HG02798 (cell line): ENCODE measurements around the gene RANBP6.
A peak's percentile ranks its signal among the peaks of the same experiment; 100 is the strongest.

Source experiments
- ATAC-seq: cut with Tn5 transposase; IDR thresholded peaks from one replicate; pipeline ENCODE4 v1.9.1; 2021; ENCODE audit warnings: mild to moderate bottlenecking; ENCODE audit not compliant: unreplicated experiment, poor library complexity

Gene RANBP6

GRCh38 chr9:6007770-6008168 is 7.7 kb downstream of the RANBP6 start:
- peak; percentile 58 for ATAC-seq

GRCh38 chr9:6007058-6007769 is 8.2 kb downstream of the RANBP6 start:
- ATAC-seq, result peak; percentile 72

DNA sequence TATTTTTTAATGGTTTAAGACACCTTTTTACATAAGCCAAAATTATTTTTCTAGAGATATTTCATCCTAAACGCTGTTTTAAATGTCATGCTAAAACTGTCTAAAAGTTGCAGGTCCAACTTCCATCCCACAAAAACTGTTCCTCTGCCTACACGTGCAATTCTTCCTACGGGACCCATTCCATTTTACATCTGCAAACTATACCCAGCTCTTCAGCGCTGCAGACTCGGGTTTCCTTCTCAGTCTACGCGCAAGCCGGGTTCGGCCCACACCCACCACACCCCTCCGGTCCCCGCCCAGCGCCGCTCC is 8.7 kb downstream of the RANBP6 start:
- no peak for ATAC-seq

DNA sequence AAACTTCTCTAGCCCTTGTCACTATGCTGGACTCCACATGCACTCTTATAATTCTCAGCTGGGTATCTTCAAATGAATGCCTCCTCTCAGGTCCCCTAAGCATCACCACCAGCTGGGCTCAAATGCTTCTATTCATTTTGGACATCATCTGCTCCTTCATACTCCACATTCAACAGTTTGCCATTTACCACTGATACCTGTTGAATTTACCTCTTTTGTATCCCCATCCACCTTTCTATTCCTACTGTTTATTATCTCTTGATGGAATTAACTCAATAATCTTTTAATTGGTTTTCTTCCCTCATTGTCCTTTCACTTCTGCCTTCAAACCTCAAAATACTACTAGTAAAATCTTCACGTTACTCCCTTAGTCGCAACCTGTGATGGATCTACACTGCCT is 14.5 kb downstream of the RANBP6 start:
- no peak for ATAC-seq

DNA sequence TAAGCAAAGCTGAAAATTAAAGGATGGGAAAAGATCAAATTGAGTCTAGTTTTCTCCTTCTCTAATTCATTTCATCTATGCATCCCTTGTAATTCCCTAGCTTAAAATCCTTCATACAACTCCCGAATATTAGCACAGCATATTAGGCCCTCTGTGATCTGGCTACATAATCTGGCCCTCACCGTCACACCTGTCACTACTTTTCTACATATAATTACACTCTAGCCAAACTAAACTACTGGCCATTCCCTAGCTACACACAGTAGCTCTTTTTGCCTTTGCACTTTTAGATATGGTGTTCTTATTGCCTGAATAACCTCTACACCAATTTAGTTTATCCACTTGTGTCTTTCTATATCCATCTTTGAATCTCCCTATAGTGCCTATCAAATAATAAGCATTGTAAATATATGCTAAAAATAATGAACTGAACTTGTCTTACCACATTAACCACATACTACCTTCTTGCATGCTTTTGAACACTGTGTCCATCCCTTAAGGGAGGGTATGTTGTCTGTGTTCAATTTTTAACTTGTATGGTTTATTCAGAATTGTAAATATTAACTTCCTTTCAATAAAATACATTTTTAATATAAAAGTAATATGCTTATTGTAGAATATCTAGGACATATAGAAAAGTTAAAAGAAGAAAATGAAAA is 15.9 kb downstream of the RANBP6 start:
- no peak for ATAC-seq

DNA sequence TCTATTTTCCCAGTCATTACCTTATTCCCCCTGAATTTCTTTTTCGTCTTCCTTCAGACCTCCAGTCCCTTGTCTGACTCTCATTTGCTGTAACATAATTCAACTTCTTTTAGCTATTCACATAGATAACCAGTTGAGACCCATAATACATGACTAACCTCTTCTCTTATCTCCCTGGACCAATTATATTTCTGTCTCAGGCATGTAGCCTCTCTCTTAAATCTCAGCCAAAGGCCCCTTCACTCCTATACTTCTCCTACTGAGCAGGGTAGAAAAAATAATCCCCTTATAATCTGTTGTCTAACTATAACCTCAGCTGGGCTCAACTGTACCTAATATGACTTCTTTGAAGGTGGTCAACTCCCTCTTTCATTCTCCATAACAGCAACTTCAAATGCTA is 20.9 kb downstream of the RANBP6 start:
- no peak for ATAC-seq

DNA sequence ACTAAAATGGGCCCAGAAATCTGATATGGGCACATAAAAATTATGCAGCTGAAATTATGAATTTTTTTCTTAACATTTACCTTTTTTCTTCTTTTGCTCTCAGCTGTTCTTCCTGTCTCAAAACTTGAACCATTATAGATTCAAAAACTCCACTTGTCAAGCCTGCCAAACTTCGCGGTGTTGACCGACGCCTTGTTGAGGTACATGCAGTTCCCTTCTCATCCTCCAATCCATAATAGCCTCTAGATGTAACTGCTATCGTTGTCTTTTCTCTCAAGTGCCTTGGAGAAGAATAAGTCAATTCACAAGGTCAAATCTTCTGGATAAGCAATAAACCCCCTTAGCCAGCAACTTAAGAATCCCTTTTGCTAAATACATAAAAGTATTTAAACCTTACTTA is 27.2 kb downstream of the RANBP6 start:
- ATAC-seq, result no peak

DNA sequence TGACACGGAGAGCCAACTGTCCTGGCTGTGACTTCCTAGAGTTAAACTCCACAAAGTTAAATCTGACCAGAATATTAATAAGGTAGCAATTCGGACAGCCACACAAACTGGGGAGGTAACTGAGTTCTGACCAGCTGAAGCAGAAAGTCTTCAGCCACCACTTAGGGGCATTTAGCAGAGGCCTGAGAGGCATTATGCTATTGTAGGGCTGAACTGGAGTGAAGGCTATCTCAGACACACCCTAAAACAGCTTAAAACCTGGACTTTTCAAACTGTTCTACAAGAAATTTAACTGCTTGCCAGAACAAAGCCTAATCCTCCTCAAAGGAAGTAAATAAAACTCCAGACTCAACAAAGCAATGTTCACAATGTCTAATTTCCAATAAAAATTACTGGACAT is 32.4 kb downstream of the RANBP6 start:
- ATAC-seq, result no peak

DNA sequence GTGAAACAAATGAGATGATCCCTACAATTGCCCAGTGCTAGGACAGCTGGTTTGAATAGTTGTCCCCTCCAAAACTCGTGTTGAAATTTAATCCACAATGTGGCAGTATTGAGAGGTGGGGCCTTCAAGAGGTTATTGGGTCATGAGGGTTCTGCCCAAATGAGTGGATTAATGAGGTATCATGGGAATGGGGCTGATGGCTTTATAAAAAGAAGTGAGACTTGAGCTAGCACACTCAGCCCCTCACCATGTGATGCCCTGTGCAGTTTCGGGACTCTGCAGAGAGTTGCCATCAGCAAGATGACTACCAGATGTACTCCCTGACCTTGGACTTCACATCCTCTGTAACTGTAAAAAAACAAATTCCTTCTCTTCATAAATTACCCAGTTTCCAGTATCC is 33.1 kb downstream of the RANBP6 start:
- ATAC-seq, result no peak

DNA sequence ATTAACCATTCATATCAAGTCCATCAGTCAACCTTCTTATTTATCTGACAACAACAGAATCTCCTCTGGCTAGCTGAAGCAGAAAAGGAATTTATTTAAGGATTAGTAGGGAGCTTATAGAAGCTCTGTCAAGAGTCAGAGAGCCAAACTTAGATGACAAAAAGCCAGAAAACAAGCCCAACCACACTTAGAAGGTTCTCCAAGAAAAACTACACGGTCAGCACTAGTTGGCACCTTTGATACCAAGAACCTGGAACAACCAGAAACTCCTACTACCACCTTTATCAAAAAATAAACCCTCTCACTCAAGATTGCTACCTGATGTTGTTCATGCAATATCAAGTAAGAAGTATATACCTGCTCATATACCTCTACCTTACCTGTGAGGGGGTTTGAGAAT is 36.9 kb downstream of the RANBP6 start:
- no peak for ATAC-seq

DNA sequence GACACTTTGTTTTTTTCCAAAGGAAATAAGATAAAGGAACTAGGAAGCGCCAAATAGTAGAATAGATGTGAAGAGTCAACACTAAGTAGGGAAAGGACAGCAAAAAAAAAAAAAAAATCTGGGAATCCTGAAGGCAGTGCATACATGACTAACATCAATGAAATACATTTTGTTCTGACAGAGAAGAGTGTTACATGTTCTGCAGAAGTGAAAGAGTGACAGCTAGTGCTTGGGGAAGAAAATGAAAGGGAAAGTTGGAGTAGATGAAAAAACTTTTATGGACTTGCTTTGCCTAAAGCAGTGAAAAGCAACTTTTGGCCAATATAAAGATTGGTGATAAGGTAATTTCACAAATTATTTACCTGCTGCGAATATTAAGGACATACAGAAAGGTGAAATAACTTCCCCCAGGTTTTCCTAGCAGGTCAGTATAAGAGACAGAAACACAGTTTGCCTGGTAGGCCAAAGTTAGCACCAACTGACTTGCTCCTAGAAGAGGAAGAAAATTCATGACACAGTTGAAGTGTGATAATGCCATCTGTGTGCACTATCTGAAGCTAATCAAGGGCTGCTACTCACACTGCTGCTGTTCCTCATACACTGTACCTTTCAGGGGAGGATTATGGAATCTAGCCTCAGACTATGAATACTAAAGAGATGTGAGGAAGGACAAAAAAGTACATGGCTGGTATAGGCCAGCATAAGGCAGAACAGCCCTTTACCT is 38.6 kb downstream of the RANBP6 start:
- ATAC-seq, result peak; percentile 74

- no peak for ATAC-seq
Observed at GRCh38 chr9:5971740-5972139, 43.7 kb downstream of the RANBP6 start.
